B cell (primary cell): ENCODE data around the gene H2BK1. TPM values are rescaled to one million over a fixed set of nuclear protein-coding genes. Genes with fewer than 3 reads are reported as not detected.
A peak's percentile ranks its signal among the peaks of the same experiment; 100 is the strongest.

Experiments
- ATAC-seq: fragments of 200-7000 bp; cut with Tn5 transposase; one replicate; pipeline ENCODE4 v1.10.0; 2021; ENCODE audit warnings: low read depth, mild to moderate bottlenecking, moderate number of reproducible peaks, moderate library complexity
- CTCF ChIA-PET: fragments of 350-600 bp; sonication (Branson Sonifier 250); formaldehyde crosslinking; loops from one replicate; lab custom pipeline; 2021; ENCODE audit warnings: antibody characterized with exemption, inconsistent platforms; lab: Charles Lee
- POLR2A ChIA-PET: fragments of 350-600 bp; sonication (Branson Sonifier 250); formaldehyde crosslinking; loops from one replicate; lab custom pipeline; 2021; ENCODE audit warnings: antibody characterized with exemption; lab: Charles Lee
- DNase-seq: peaks from one replicate; pipeline ENCODE4 v3.0.0; 2013
- H2AFZ ChIP-seq: 2 replicates; pipeline ENCODE4 v1.6.1; 2012; ENCODE audit warnings: mild to moderate bottlenecking, low read depth, low read length; ENCODE audit not compliant: insufficient read depth, poor library complexity, severe bottlenecking
- H3K27ac ChIP-seq, 2 donors: 1 replicate in 1 of 2; 2 replicates in 1 of 2; pipeline ENCODE4 v1.5.1; 2012 to 2013; ENCODE audit warnings: low read length in 2 of 2, mild to moderate bottlenecking in 2 of 2, moderate library complexity in 1 of 2
- H3K27me3 ChIP-seq, 4 experiments: fragments of 200-600 bp in 1 of 4; sonication (generic) in 1 of 4; replicated peaks in 1 of 4; 1 replicate in 2 of 4; 2 replicates in 2 of 4; pipeline versions ENCODE4 v1.6.1 to v1.7.0; 2013 to 2016; ENCODE audit warnings: low read length in 3 of 4, mild to moderate bottlenecking in 2 of 4, mixed read lengths in 1 of 4, moderate library complexity in 1 of 4; ENCODE audit not compliant: insufficient read depth in 4 of 4, control insufficient read depth in 3 of 4; ENCODE audit errors: control extremely low read depth in 1 of 4
- H3K36me3 ChIP-seq, 2 experiments: replicated peaks in 1 of 2; 1 replicate in 1 of 2; 2 replicates in 1 of 2; pipeline versions ENCODE4 v1.6.1 to v1.7.1; 2013; ENCODE audit warnings: low read length in 1 of 2; ENCODE audit not compliant: insufficient read depth in 2 of 2, control insufficient read depth in 1 of 2; ENCODE audit errors: control extremely low read depth in 1 of 2, extremely low read depth in 1 of 2
- H3K4me1 ChIP-seq, 2 donors: fragments of 200-600 bp in 1 of 2; sonication (generic) in 1 of 2; 1 replicate in 1 of 2; 2 replicates in 1 of 2; pipeline versions ENCODE4 v1.5.1 to v1.6.1; 2013 to 2017; ENCODE audit warnings: low read length in 2 of 2; ENCODE audit not compliant: control insufficient read depth in 2 of 2, insufficient read depth in 2 of 2
- H3K4me2 ChIP-seq: replicated peaks from 2 replicates; pipeline ENCODE3; 2012; ENCODE audit warnings: mild to moderate bottlenecking, low read depth, low read length; ENCODE audit not compliant: poor library complexity, severe bottlenecking
- H3K4me3 ChIP-seq, 5 experiments: fragments of 200-600 bp in 1 of 5; sonication (generic) in 1 of 5; 1 replicate in 3 of 5; 2 replicates in 2 of 5; pipeline versions ENCODE4 v1.5.1 to v1.7.0; 2011 to 2016; ENCODE audit warnings: low read length in 4 of 5, mild to moderate bottlenecking in 4 of 5, low read depth in 2 of 5, control low read depth in 1 of 5, moderate library complexity in 1 of 5; ENCODE audit not compliant: insufficient read depth in 1 of 5; ENCODE audit errors: control extremely low read depth in 1 of 5, extremely low read depth in 1 of 5
- H3K79me2 ChIP-seq: fragments of 200-600 bp; sonication (generic); one replicate; pipeline ENCODE4 v1.6.0; 2016; ENCODE audit warnings: low read length; ENCODE audit not compliant: control insufficient read depth, insufficient read depth
- H3K9ac ChIP-seq: fragments of 200-600 bp; sonication (generic); 2 replicates; pipeline ENCODE4 v1.6.1; 2017; ENCODE audit warnings: mild to moderate bottlenecking, low read length, moderate library complexity
- H3K9me3 ChIP-seq, 3 donors: one replicate each; pipeline versions ENCODE4 v1.6.1 to v1.7.1; 2013; ENCODE audit warnings: low read length in 2 of 3; ENCODE audit not compliant: control insufficient read depth in 2 of 3, insufficient read depth in 1 of 3; ENCODE audit errors: control extremely low read depth in 1 of 3
- H4K20me1 ChIP-seq: 2 replicates; pipeline ENCODE4 v1.6.0; 2012; ENCODE audit warnings: mild to moderate bottlenecking, low read length; ENCODE audit not compliant: insufficient read depth, control insufficient read depth, poor library complexity, severe bottlenecking
- H3K27ac Mint-ChIP-seq: one replicate; pipeline ENCODE4 v1.8.0; 2021; ENCODE audit warnings: mixed read lengths
- H3K27me3 Mint-ChIP-seq: one replicate; pipeline ENCODE4 v1.8.0; 2021; ENCODE audit warnings: mixed read lengths
- H3K4me1 Mint-ChIP-seq: one replicate; pipeline ENCODE4 v1.8.0; 2021; ENCODE audit warnings: mixed read lengths
- H3K4me3 Mint-ChIP-seq: one replicate; pipeline ENCODE4 v1.8.0; 2021; ENCODE audit warnings: mixed read lengths
- H3K9me3 Mint-ChIP-seq: one replicate; pipeline ENCODE4 v1.8.0; 2022; ENCODE audit warnings: mixed read lengths; ENCODE audit not compliant: insufficient read depth
- EZH2 ChIP-seq: IDR thresholded peaks from 2 replicates; pipeline ENCODE4 v1.6.1; 2012; ENCODE audit warnings: borderline replicate concordance, low read depth, mild to moderate bottlenecking, moderate library complexity, low read length; ENCODE audit not compliant: insufficient read depth, poor library complexity, severe bottlenecking
- WGBS: methylation state at CpG from one replicate; pipeline ENCODE4 v1.1.5; 2013; ENCODE audit warnings: missing lambda C conversion rate; ENCODE audit not compliant: insufficient coverage; 5-methylcytosine and 5-hydroxymethylcytosine counted together
- intact Hi-C: fragments of 100-400 bp; cut with micrococcal nuclease; formaldehyde crosslinking; loops from one replicate; pipeline ENCODE4 v1.10.0; 2022
- polyA plus RNA-seq: library from polyadenylated mRNA; depleted of rRNA; stranded (reverse); fragments of >200 nt; gene quantifications from 2 replicates; pipeline ENCODE4 v1.2.3, GENCODE V29; 2012
- total RNA-seq, 2 donors: library from RNA; stranded (reverse); fragments of 120-200 nt in 1 of 2; gene quantifications; 1 replicate in 1 of 2; 2 replicates in 1 of 2; pipeline versions ENCODE4 v1.2.3 to v1.2.4, GENCODE V29; 2013 to 2022
- TF ChIP-seq, protein P1 (sequence below): fragments of 200-600 bp; IDR thresholded peaks from one replicate; pipeline ENCODE4 v1.8.0; 2022; ENCODE audit warnings: antibody characterized with exemption, mild to moderate bottlenecking

Gene H2BK1
- total and polyA plus RNA-seq, 2 donors (not counting 1 experiment from before 2014, with no cell fraction given): 4.2 TPM; not detected in 1

DNA sequence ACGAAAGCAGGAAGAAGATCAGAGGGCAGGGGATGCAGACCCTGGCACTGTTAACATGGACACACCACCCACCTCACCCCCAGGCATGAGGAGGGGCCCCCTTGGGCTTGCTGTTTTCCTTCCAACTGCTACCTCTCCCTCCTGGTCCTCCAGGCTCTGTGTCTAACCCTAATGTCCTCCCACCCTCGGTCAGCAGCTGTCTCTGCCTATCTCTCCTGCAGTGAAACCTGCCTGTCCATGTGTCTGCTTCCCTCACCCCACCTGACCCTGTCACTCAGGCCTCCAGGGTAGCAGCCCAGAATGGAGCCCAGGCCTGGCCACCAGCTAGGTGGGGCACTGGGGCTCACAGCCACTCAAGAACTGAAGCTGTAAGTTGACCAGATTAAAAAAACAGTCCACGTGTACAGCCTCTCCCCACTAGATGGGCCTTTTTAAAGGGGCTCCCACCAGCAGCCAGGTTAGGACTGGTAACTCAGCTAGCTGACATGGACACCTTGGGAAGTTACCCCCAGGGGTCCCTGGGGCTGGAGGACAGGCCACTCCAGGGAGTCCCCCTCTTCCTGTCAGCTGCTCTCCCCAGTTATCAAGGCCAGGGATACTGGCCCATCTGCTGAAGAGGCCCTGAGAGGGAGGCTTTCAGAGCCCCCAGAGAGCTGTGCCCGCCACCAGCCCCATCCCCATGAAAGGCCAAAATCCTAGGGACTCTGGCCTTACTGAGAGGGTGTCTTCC lies 36.7 kb upstream of the H2BK1 start:
- Histone ChIP-seq H3K4me2 (peak overlapping the region; percentile 98), H2AFZ (no peak overlapping the region), H3K9ac (no peak overlapping the region), H3K9me3 (peaks cover 0 to 19% (median 0%) of the 10 kb centered on the region in 3 donors), H3K27ac (no peak overlapping the region), H3K4me1 (peaks cover 49 to 58% of the 10 kb centered on the region in 2 donors), H3K36me3 (no peaks in the 10 kb centered on the region), H3K4me3 (no peak overlapping the region), H4K20me1 (no peaks in the 10 kb centered on the region), H3K79me2 (no peaks in the 10 kb centered on the region), H3K27me3 (peaks cover 0 to 64% (median 23%) of the 10 kb centered on the region in 4 experiments)
- ChIA-PET POLR2A (interaction anchor here (0.6 to 0.8 kb wide), 2 partner anchors 10 to 269 kb away, joined by 3 to 8 read pairs; no protein-coding TSS in a partner anchor), CTCF (interaction anchor here (0.6 to 1.4 kb wide), 3 partner anchors 11 to 386 kb away, joined by 3 to 5 read pairs (median 3); no protein-coding TSS in a partner anchor)
- TF ChIP-seq, protein P1, sequence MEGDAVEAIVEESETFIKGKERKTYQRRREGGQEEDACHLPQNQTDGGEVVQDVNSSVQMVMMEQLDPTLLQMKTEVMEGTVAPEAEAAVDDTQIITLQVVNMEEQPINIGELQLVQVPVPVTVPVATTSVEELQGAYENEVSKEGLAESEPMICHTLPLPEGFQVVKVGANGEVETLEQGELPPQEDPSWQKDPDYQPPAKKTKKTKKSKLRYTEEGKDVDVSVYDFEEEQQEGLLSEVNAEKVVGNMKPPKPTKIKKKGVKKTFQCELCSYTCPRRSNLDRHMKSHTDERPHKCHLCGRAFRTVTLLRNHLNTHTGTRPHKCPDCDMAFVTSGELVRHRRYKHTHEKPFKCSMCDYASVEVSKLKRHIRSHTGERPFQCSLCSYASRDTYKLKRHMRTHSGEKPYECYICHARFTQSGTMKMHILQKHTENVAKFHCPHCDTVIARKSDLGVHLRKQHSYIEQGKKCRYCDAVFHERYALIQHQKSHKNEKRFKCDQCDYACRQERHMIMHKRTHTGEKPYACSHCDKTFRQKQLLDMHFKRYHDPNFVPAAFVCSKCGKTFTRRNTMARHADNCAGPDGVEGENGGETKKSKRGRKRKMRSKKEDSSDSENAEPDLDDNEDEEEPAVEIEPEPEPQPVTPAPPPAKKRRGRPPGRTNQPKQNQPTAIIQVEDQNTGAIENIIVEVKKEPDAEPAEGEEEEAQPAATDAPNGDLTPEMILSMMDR: no peak
- no peak for TF ChIP-seq EZH2
- 78% methylated on average over 3 of the region's 4 CpGs for WGBS
- intact Hi-C loops: loop anchor here (5.0 kb wide), 2 partner anchors 95 to 385 kb away; partner anchors contain the start of gene NUB1
- H3K27ac Mint-ChIP-seq: peak overlapping the region; percentile 50
- ATAC-seq: no peak
- H3K9me3 Mint-ChIP-seq: no peaks in the 10 kb centered on the region
- DNase-seq: peak; percentile 37
- H3K4me1 Mint-ChIP-seq: peaks cover 56% of the 10 kb centered on the region
- H3K27me3 Mint-ChIP-seq: peaks cover 26% of the 10 kb centered on the region
- H3K4me3 Mint-ChIP-seq: peak overlapping the region; percentile 86
